Measurements from ENCODE around the gene MSN. TPM values are rescaled to one million over a fixed set of nuclear protein-coding genes. Genes with fewer than 3 reads are reported as not detected.
A peak's percentile ranks its signal among the peaks of the same experiment; 100 is the strongest.

The MSN gene
- total RNA-seq, 2 donors from 2014 or later, result 141 to 188 TPM

GRCh38 chrX:65695849-65696449 is 28.5 kb downstream of the MSN start:
- no peak for DNase-seq
- Histone ChIP-seq H3K27ac (ENCODE audit: low read depth, low read length) (no peak overlapping the region), H3K4me1 (ENCODE audit: control insufficient read depth, insufficient read depth, low read length) (peaks cover 2% of the 10 kb centered on the region), H3K4me3 (ENCODE audit: low read length) (no peak overlapping the region), H3K9me3 (ENCODE audit: control insufficient read depth, low read length) (no peaks in the 10 kb centered on the region), H3K27me3 (ENCODE audit: control insufficient read depth, insufficient read depth, low read length, poor library complexity, severe bottlenecking) (no peaks in the 10 kb centered on the region), H3K36me3 (ENCODE audit: control insufficient read depth, insufficient read depth, low read length) (no peaks in the 10 kb centered on the region), H3K9ac (ENCODE audit: extremely low read depth, low read length, poor library complexity, severe bottlenecking) (no peak overlapping the region)
- H3K4me3 Mint-ChIP-seq, result no peak overlapping the region
- no peak for TF ChIP-seq CTCF (conservative IDR thresholded peaks at IDR 0.05)
- peaks cover 30% of the 10 kb centered on the region for H3K4me1 Mint-ChIP-seq
- no peaks in the 10 kb centered on the region for H3K27me3 Mint-ChIP-seq (ENCODE audit: insufficient read depth)
- H3K36me3 Mint-ChIP-seq (ENCODE audit: low read depth), result peaks cover 2% of the 10 kb centered on the region
- peaks cover 53% of the 10 kb centered on the region for H3K9me3 Mint-ChIP-seq
- 90% methylated on average over 2 of the region's 3 CpGs; no CpG with 5 or more reads in 1 of the 2 experiments for WGBS, 2 experiments (ENCODE audit: insufficient coverage in 1 of 2, insufficient read length in 1 of 2)
- H3K27ac Mint-ChIP-seq, result peak overlapping the region; percentile 75

DNA sequence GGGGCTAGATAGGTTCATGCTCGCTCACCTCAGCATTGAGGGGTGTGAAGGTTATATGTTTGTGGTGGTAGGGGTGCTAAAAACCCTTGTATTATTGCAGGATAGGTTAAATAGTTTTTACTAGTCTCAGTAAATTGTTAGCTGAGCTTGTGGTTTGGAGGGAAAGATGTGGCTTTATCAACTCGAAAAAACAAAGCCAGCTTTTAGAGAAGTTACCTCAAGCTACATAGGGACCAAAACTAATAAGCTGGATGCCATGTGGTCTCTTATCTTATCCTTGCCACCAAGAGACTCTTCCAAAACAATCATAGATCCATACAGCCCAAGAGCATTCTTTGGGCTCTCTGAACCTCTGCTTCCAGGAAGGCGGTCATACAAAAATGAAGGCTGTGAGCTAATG is 29.2 kb downstream of the MSN start:
- H3K4me1 ChIP-seq (ENCODE audit: control insufficient read depth, insufficient read depth, low read length), result peaks cover 2% of the 10 kb centered on the region
- no peak overlapping the region for H3K9ac ChIP-seq (ENCODE audit: extremely low read depth, low read length, poor library complexity, severe bottlenecking)
- 71% methylated on average over 3 of the region's 3 CpGs; no CpG with 5 or more reads in 1 of the 2 experiments for WGBS, 2 experiments (ENCODE audit: insufficient coverage in 1 of 2, insufficient read length in 1 of 2)
- DNase-seq, result no peak
- H3K27me3 ChIP-seq (ENCODE audit: control insufficient read depth, insufficient read depth, low read length, poor library complexity, severe bottlenecking), result no peaks in the 10 kb centered on the region
- no peaks in the 10 kb centered on the region for H3K9me3 ChIP-seq (ENCODE audit: control insufficient read depth, low read length)
- H3K4me1 Mint-ChIP-seq, result peaks cover 30% of the 10 kb centered on the region
- H3K4me3 ChIP-seq (ENCODE audit: low read length), result no peak overlapping the region
- no peak overlapping the region for H3K27ac ChIP-seq (ENCODE audit: low read depth, low read length)
- TF ChIP-seq CTCF (conservative IDR thresholded peaks at IDR 0.05), result no peak
- H3K27me3 Mint-ChIP-seq (ENCODE audit: insufficient read depth), result no peaks in the 10 kb centered on the region
- no peak overlapping the region for H3K27ac Mint-ChIP-seq
- no peak overlapping the region for H3K4me3 Mint-ChIP-seq
- peaks cover 58% of the 10 kb centered on the region for H3K9me3 Mint-ChIP-seq
- peaks cover 6% of the 10 kb centered on the region for H3K36me3 Mint-ChIP-seq (ENCODE audit: low read depth)
- peaks cover 5% of the 10 kb centered on the region for H3K36me3 ChIP-seq (ENCODE audit: control insufficient read depth, insufficient read depth, low read length)

DNA sequence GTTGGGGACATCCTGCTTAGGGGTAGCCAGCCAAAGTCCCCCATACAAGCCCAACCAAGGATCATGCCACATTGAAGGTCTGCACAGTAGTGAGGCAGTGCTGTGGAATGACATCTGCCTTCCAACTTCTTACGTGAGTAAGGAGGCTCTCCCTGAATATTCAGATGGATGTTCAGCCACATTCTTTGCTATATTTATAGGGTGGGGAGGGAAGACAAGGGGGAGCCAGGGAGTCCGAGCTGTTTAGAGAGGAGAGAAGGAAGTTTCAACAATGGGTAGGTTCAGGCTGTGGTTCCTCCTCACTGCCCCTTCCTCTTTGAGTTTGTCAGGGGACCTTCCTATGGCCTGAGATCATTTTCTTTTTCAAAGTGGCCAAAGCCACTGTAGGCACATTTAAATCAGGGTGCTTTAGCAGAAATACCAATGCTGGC is 29.8 kb downstream of the MSN start:
- no peak overlapping the region for H3K4me3 ChIP-seq (ENCODE audit: low read length)
- Mint-ChIP-seq H3K36me3 (ENCODE audit: low read depth) (peaks cover 7% of the 10 kb centered on the region), H3K4me3 (no peak overlapping the region), H3K9me3 (peaks cover 58% of the 10 kb centered on the region), H3K27me3 (ENCODE audit: insufficient read depth) (no peaks in the 10 kb centered on the region), H3K4me1 (peaks cover 28% of the 10 kb centered on the region), H3K27ac (peak overlapping the region; percentile 80)
- WGBS, 2 experiments (ENCODE audit: insufficient coverage in 1 of 2, insufficient read length in 1 of 2), result 86% methylated on average over 2 of the region's 2 CpGs; no CpG with 5 or more reads in 1 of the 2 experiments
- H3K36me3 ChIP-seq (ENCODE audit: control insufficient read depth, insufficient read depth, low read length), result peaks cover 5% of the 10 kb centered on the region
- H3K9me3 ChIP-seq (ENCODE audit: control insufficient read depth, low read length), result no peaks in the 10 kb centered on the region
- peaks cover 2% of the 10 kb centered on the region for H3K4me1 ChIP-seq (ENCODE audit: control insufficient read depth, insufficient read depth, low read length)
- no peak for DNase-seq
- no peak overlapping the region for H3K27ac ChIP-seq (ENCODE audit: low read depth, low read length)
- no peaks in the 10 kb centered on the region for H3K27me3 ChIP-seq (ENCODE audit: control insufficient read depth, insufficient read depth, low read length, poor library complexity, severe bottlenecking)
- no peak overlapping the region for H3K9ac ChIP-seq (ENCODE audit: extremely low read depth, low read length, poor library complexity, severe bottlenecking)
- no peak for TF ChIP-seq CTCF (conservative IDR thresholded peaks at IDR 0.05)
